Panc1 (cell line): ENCODE data around the gene MACC1. TPM values are rescaled to one million over a fixed set of nuclear protein-coding genes. Genes with fewer than 3 reads are reported as not detected.

Experiments used
- ATAC-seq: fragments of 200-7000 bp; cut with Tn5 transposase; 2 replicates; pipeline ENCODE4 v1.9.1; 2020; ENCODE audit warnings: mild to moderate bottlenecking, moderate library complexity
- BruUV-seq: library from RNA; stranded (reverse); fragments of 400-500 nt; replicated peaks from 2 replicates; lab custom pipeline; 2021; lab: Mats Ljungman, UMichigan
- CTCF ChIA-PET: fragments of 300-600 bp; sonication (Branson Sonifier 250); formaldehyde crosslinking; loops from one replicate; lab custom pipeline; 2022; ENCODE audit warnings: antibody characterized with exemption; lab: Charles Lee
- POLR2A ChIA-PET: fragments of 300-600 bp; sonication (Branson Sonifier 250); formaldehyde crosslinking; loops from one replicate; lab custom pipeline; 2022; ENCODE audit warnings: antibody characterized with exemption; lab: Charles Lee
- DNase-seq: peaks from one replicate; pipeline ENCODE4 v3.0.0-alpha.2; 2010; ENCODE audit warnings: low read depth, low spot score
- H3K27ac ChIP-seq: 2 replicates; pipeline ENCODE4 v1.5.1; 2011; ENCODE audit warnings: mild to moderate bottlenecking, low read length, inconsistent platforms
- H3K27me3 ChIP-seq: fragments of 200-500 bp; sonication (Bioruptor generic); 2 replicates; pipeline ENCODE4 v1.6.0; 2014; ENCODE audit warnings: low read length, inconsistent platforms; ENCODE audit not compliant: control insufficient read depth, insufficient read depth
- H3K36me3 ChIP-seq: fragments of 200-500 bp; sonication (Bioruptor generic); 2 replicates; pipeline ENCODE4 v1.5.1; 2014; ENCODE audit warnings: inconsistent platforms, mild to moderate bottlenecking, low read length, moderate library complexity; ENCODE audit not compliant: control insufficient read depth, insufficient read depth
- H3K4me1 ChIP-seq: 2 replicates; pipeline ENCODE4 v1.5.1; 2011; ENCODE audit warnings: inconsistent platforms, mild to moderate bottlenecking, low read length, moderate library complexity; ENCODE audit not compliant: control insufficient read depth, insufficient read depth
- H3K4me3 ChIP-seq, 2 experiments: 2 replicates each; pipeline ENCODE4 v1.5.1; 2011 to 2012; ENCODE audit warnings: low read depth in 2 of 2, low read length in 2 of 2, mild to moderate bottlenecking in 2 of 2, inconsistent platforms in 1 of 2, moderate library complexity in 1 of 2
- H3K9me3 ChIP-seq: fragments of 200-500 bp; sonication (Bioruptor generic); 2 replicates; pipeline ENCODE4 v1.5.1; 2014; ENCODE audit warnings: low read depth, mild to moderate bottlenecking, inconsistent platforms, low read length, moderate library complexity; ENCODE audit not compliant: control insufficient read depth, insufficient read depth
- POLR2AphosphoS5 ChIP-seq: IDR thresholded peaks from 2 replicates; pipeline ENCODE4 v1.6.1; 2012; ENCODE audit warnings: mild to moderate bottlenecking, low read depth, low read length, moderate library complexity
- SIN3A ChIP-seq: IDR thresholded peaks from 2 replicates; pipeline ENCODE4 v1.6.1; 2012; ENCODE audit warnings: low read depth, mild to moderate bottlenecking, low read length, moderate library complexity, borderline replicate concordance; ENCODE audit not compliant: insufficient read depth
- TCF7L2 ChIP-seq: IDR thresholded peaks from 2 replicates; pipeline ENCODE4 v1.6.1; 2011; ENCODE audit warnings: mild to moderate bottlenecking, low read depth, low read length, inconsistent platforms
- in situ Hi-C: cut with HindIII; loops from 2 replicates; pipeline ENCODE4 v1.10.0; 2016; ENCODE audit warnings: low sequenced_read_pairs, low pct_unique_long_range_greater_than_20kb
- intact Hi-C: fragments of 100-400 bp; cut with micrococcal nuclease; formaldehyde crosslinking; loops from one replicate; pipeline ENCODE4 v1.10.0; 2022; ENCODE audit not compliant: unreplicated experiment
- total RNA-seq: library from RNA; stranded (reverse); gene quantifications from one replicate; pipeline ENCODE4 v1.2.1, GENCODE V29; 2021; ENCODE audit not compliant: unreplicated experiment
- TF ChIP-seq, protein P1 (sequence below): fragments of 450-650 bp; IDR thresholded peaks from 2 replicates; pipeline ENCODE4 v1.5.1; 2017; ENCODE audit warnings: mild to moderate bottlenecking
- TF ChIP-seq, protein P2 (sequence below), 2 experiments: IDR thresholded peaks; 2 replicates each; pipeline ENCODE4 v1.6.1; 2011 to 2012; ENCODE audit warnings: low read depth in 2 of 2, control low read depth in 1 of 2, low read length in 1 of 2, mild to moderate bottlenecking in 1 of 2, moderate library complexity in 1 of 2; ENCODE audit not compliant: insufficient read depth in 1 of 2

Gene MACC1
- total RNA-seq, 1 experiment from 2014 or later = 0.08 TPM

DNA sequence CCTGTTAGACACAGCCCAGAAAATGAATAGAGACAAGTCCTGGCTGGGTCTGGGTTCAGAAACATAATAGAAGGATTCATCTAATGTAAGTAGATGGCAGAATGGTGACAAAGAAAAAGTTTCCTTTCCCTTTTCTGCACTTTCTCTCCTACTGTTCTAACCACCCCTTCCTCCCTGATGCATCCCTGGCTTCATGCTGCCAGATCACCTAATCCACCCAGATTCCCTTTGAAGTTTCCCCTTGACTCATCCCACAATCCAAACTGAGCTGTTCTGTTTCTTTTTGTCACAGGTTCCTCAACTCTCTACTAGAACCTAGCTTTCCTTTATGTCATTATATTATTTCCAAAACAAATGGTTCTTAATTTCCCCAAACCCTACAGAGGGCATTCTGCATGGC lies 1.1 kb upstream of the MACC1 start:
- Histone ChIP-seq H3K4me1 (no peaks in the 10 kb centered on the region), H3K27ac (no peak overlapping the region), H3K27me3 (no peaks in the 10 kb centered on the region), H3K9me3 (no peaks in the 10 kb centered on the region), H3K4me3 (no peak overlapping the region), H3K36me3 (peaks cover 2% of the 10 kb centered on the region; the same call in 1 of the 2 replicates)
- no peak for DNase-seq
- ChIA-PET POLR2A (no interaction called here), CTCF (no interaction called here)
- ATAC-seq = no peak
- TF ChIP-seq, protein P1, sequence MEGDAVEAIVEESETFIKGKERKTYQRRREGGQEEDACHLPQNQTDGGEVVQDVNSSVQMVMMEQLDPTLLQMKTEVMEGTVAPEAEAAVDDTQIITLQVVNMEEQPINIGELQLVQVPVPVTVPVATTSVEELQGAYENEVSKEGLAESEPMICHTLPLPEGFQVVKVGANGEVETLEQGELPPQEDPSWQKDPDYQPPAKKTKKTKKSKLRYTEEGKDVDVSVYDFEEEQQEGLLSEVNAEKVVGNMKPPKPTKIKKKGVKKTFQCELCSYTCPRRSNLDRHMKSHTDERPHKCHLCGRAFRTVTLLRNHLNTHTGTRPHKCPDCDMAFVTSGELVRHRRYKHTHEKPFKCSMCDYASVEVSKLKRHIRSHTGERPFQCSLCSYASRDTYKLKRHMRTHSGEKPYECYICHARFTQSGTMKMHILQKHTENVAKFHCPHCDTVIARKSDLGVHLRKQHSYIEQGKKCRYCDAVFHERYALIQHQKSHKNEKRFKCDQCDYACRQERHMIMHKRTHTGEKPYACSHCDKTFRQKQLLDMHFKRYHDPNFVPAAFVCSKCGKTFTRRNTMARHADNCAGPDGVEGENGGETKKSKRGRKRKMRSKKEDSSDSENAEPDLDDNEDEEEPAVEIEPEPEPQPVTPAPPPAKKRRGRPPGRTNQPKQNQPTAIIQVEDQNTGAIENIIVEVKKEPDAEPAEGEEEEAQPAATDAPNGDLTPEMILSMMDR = no peak
- TF ChIP-seq POLR2AphosphoS5 (no peak), SIN3A (no peak), TCF7L2 (no peak)
- TF ChIP-seq, protein P2, sequence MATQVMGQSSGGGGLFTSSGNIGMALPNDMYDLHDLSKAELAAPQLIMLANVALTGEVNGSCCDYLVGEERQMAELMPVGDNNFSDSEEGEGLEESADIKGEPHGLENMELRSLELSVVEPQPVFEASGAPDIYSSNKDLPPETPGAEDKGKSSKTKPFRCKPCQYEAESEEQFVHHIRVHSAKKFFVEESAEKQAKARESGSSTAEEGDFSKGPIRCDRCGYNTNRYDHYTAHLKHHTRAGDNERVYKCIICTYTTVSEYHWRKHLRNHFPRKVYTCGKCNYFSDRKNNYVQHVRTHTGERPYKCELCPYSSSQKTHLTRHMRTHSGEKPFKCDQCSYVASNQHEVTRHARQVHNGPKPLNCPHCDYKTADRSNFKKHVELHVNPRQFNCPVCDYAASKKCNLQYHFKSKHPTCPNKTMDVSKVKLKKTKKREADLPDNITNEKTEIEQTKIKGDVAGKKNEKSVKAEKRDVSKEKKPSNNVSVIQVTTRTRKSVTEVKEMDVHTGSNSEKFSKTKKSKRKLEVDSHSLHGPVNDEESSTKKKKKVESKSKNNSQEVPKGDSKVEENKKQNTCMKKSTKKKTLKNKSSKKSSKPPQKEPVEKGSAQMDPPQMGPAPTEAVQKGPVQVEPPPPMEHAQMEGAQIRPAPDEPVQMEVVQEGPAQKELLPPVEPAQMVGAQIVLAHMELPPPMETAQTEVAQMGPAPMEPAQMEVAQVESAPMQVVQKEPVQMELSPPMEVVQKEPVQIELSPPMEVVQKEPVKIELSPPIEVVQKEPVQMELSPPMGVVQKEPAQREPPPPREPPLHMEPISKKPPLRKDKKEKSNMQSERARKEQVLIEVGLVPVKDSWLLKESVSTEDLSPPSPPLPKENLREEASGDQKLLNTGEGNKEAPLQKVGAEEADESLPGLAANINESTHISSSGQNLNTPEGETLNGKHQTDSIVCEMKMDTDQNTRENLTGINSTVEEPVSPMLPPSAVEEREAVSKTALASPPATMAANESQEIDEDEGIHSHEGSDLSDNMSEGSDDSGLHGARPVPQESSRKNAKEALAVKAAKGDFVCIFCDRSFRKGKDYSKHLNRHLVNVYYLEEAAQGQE (IDR thresholded peaks at IDR 0.05; ENCODE audit: insufficient read depth in 1 of 2, low read depth in 2 of 2, low read length in 1 of 2) = no peak
- no TSS peak for BruUV-seq
- intact Hi-C loops = loop anchor here (10.0 kb wide), 1 partner anchor 63 kb away; no protein-coding TSS in a partner anchor
- in situ Hi-C loops = no loop called here

DNA sequence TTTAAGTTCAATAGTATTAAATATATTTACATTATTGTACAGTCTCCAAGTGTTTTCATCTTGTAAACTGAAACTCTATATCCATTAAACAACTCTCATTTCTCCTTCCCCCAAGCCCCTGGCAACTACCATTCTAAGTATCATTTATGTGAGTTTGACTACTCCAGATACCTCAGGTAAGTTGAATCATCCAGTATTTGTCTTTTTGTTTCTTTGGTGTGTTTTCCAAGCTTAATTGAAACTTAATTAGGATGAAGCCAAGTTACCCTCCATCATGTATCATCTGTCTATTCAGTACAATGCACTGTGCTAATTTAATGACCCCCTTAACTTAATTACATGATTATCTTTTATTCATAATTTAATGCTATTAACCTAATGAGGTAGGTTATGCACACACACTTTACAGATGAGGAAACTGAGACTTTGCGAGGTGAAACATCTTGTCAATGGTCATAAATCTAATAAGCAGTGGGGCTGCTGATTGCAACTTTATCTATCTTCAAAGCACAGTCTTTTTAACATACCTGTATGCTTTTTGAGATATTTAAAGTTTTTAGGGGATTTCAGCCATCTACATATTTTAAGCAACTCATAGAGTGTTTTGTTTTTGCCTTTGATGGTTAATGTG lies 663 bp downstream of the MACC1 start:
- no peak for DNase-seq
- in situ Hi-C loops = no loop called here
- Histone ChIP-seq H3K27me3 (no peaks in the 10 kb centered on the region), H3K4me1 (no peaks in the 10 kb centered on the region), H3K9me3 (no peaks in the 10 kb centered on the region), H3K4me3 (no peak overlapping the region), H3K27ac (no peak overlapping the region), H3K36me3 (peaks cover 2% of the 10 kb centered on the region; the same call in 1 of the 2 replicates)
- TF ChIP-seq TCF7L2 (no peak), POLR2AphosphoS5 (no peak), SIN3A (no peak)
- TF ChIP-seq, protein P1 = no peak
- TF ChIP-seq, protein P2 (IDR thresholded peaks at IDR 0.05; ENCODE audit: insufficient read depth in 1 of 2, low read depth in 2 of 2, low read length in 1 of 2) = no peak
- ATAC-seq = no peak
- no TSS peak for BruUV-seq
- ChIA-PET CTCF (no interaction called here), POLR2A (no interaction called here)
- intact Hi-C loops = loop anchor here (10.0 kb wide), 1 partner anchor 62 kb away; no protein-coding TSS in a partner anchor
